IPS DF 6.9 (cell line): ENCODE results near the gene A1CF.

Source experiments
- DNase-seq: peaks from one replicate; pipeline ENCODE4 v3.0.0-alpha.2; 2013; ENCODE audit warnings: low read depth, low spot score
- H3K27ac ChIP-seq: one replicate; pipeline ENCODE4 v1.5.1; 2013; ENCODE audit warnings: low read length, control low read depth
- H3K27me3 ChIP-seq: 2 replicates; pipeline ENCODE4 v1.6.1; 2013; ENCODE audit warnings: mild to moderate bottlenecking, low read length; ENCODE audit not compliant: control insufficient read depth, insufficient read depth
- H3K36me3 ChIP-seq: 2 replicates; pipeline ENCODE4 v1.6.1; 2013; ENCODE audit warnings: low read length; ENCODE audit not compliant: control insufficient read depth, insufficient read depth
- H3K4me1 ChIP-seq: 2 replicates; pipeline ENCODE4 v1.6.1; 2013; ENCODE audit warnings: low read length; ENCODE audit not compliant: control insufficient read depth, insufficient read depth
- H3K4me3 ChIP-seq: 2 replicates; pipeline ENCODE4 v1.5.1; 2013; ENCODE audit warnings: mild to moderate bottlenecking, low read length
- H3K9me3 ChIP-seq: 2 replicates; pipeline ENCODE4 v1.6.1; 2013; ENCODE audit warnings: low read length, inconsistent platforms; ENCODE audit not compliant: control insufficient read depth, insufficient read depth
- WGBS: extraction: QIAGEN DNeasy Blood & Tissue Kit; methylation state at CpG from one replicate; pipeline ENCODE4 v1.1.7; 2013; ENCODE audit warnings: mixed read lengths, missing lambda C conversion rate; ENCODE audit not compliant: insufficient read length, insufficient coverage; 5-methylcytosine and 5-hydroxymethylcytosine counted together

Gene A1CF

GRCh38 chr10:50866317-50866716 is 19.1 kb downstream of the A1CF start:
- no peaks in the 10 kb centered on the region for H3K4me1 ChIP-seq
- H3K27ac ChIP-seq, result no peak overlapping the region
- H3K9me3 ChIP-seq, result no peaks in the 10 kb centered on the region
- no peaks in the 10 kb centered on the region for H3K27me3 ChIP-seq
- no peaks in the 10 kb centered on the region for H3K36me3 ChIP-seq
- no peak overlapping the region for H3K4me3 ChIP-seq
- no peak for DNase-seq
- WGBS, result no CpG with 5 or more reads among the region's 2 CpGs

GRCh38 chr10:50862719-50863118 is 22.7 kb downstream of the A1CF start:
- Histone ChIP-seq H3K9me3 (no peaks in the 10 kb centered on the region), H3K4me3 (no peak overlapping the region), H3K36me3 (no peaks in the 10 kb centered on the region), H3K4me1 (no peaks in the 10 kb centered on the region), H3K27ac (no peak overlapping the region), H3K27me3 (no peaks in the 10 kb centered on the region)
- no peak for DNase-seq
- no CpG with 5 or more reads among the region's 3 CpGs for WGBS

- no peaks in the 10 kb centered on the region for H3K27me3 ChIP-seq
Observed at GRCh38 chr10:50861370-50861769, 24.1 kb downstream of the A1CF start.

DNA sequence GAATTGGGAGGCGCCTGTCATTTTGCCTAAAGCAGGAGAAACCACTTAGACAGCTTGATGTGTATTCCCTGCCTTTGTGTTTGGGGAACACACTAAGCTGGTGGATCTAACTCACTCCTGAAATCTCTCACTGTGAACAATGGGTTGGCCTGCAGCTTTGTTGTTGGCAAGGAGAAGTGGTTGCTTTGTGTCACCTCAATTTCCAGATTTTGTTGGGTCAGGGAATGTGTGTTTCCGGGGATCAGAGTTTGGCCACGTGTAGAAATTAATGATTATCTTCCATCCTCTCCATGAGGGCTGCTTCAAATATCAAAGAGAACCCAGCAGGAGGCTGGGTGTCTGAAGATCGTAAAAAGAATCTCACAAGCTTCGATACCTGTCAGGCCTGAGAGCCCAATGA is 27.8 kb downstream of the A1CF start:
- DNase-seq, result no peak
- Histone ChIP-seq H3K27ac (no peak overlapping the region), H3K9me3 (no peaks in the 10 kb centered on the region), H3K4me3 (no peak overlapping the region), H3K36me3 (no peaks in the 10 kb centered on the region), H3K27me3 (no peaks in the 10 kb centered on the region), H3K4me1 (peaks cover 2% of the 10 kb centered on the region; the same call in 1 of the 2 replicates)
- no CpG with 5 or more reads among the region's 5 CpGs for WGBS

More at GRCh38 chr10:50861370-50861769, 24.1 kb downstream of the A1CF start:
- no peak for DNase-seq
- no peaks in the 10 kb centered on the region for H3K9me3 ChIP-seq
- H3K4me3 ChIP-seq, result no peak overlapping the region
- H3K4me1 ChIP-seq, result peaks cover 2% of the 10 kb centered on the region; the same call in 1 of the 2 replicates
- no peak overlapping the region for H3K27ac ChIP-seq
- no peaks in the 10 kb centered on the region for H3K36me3 ChIP-seq

- peaks cover 2% of the 10 kb centered on the region; the same call in 1 of the 2 replicates for H3K4me1 ChIP-seq
Observed at GRCh38 chr10:50855461-50855860, 30.0 kb downstream of the A1CF start.

DNA sequence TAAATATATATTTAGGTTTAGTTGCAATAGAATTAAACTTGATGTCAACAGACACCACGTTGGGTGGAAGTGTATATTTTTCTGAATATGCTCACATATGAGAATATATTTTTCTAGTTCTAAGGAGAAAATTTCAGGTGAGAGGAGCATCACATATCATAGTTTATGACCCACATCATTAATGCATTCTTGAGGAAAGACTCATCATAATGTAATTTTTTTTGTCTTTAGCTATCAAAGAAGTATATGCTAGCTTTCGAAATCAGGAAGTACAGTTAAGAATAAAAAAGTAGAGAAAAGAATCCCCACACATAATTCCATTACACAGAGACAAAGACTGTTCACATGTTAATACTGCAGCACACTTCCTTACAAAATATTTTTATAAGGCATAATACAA is 30.4 kb downstream of the A1CF start:
- no CpG with 5 or more reads among the region's 2 CpGs for WGBS
- no peak overlapping the region for H3K27ac ChIP-seq
- H3K4me1 ChIP-seq, result peaks cover 2% of the 10 kb centered on the region; the same call in 1 of the 2 replicates
- no peak for DNase-seq
- no peaks in the 10 kb centered on the region for H3K36me3 ChIP-seq
- no peaks in the 10 kb centered on the region for H3K27me3 ChIP-seq
- H3K4me3 ChIP-seq, result no peak overlapping the region
- H3K9me3 ChIP-seq, result no peaks in the 10 kb centered on the region

More at GRCh38 chr10:50855461-50855860, 30.0 kb downstream of the A1CF start:
- H3K36me3 ChIP-seq, result no peaks in the 10 kb centered on the region
- WGBS, result no CpG with 5 or more reads among the region's 1 CpG
- no peak overlapping the region for H3K4me3 ChIP-seq
- no peak for DNase-seq
- no peak overlapping the region for H3K27ac ChIP-seq
- H3K27me3 ChIP-seq, result no peaks in the 10 kb centered on the region
- H3K9me3 ChIP-seq, result no peaks in the 10 kb centered on the region

DNA sequence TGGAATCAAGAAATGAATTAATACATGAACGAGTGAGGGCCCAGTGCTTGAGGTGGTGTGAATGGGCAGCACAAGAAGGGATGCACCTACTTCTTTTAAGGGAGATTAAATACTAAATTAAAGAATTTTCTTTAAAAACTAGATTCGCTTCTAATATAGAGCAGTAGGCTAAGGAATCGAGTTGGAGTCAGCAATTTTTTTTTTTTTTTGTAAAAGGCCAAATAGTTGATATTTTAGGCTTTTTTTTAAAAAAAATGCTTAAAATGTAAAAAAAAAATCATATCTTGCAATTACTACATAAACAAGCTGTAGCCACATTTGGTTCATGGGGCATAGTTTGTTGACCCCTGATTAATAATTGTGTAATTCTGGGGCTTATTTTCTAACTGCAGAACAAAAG is 31.9 kb downstream of the A1CF start:
- H3K27me3 ChIP-seq, result no peaks in the 10 kb centered on the region
- H3K27ac ChIP-seq, result no peak overlapping the region
- peaks cover 2% of the 10 kb centered on the region; the same call in 1 of the 2 replicates for H3K4me1 ChIP-seq
- no peak overlapping the region for H3K4me3 ChIP-seq
- H3K9me3 ChIP-seq, result no peaks in the 10 kb centered on the region
- DNase-seq, result no peak
- H3K36me3 ChIP-seq, result no peaks in the 10 kb centered on the region
- WGBS, result no CpG with 5 or more reads among the region's 3 CpGs

DNA sequence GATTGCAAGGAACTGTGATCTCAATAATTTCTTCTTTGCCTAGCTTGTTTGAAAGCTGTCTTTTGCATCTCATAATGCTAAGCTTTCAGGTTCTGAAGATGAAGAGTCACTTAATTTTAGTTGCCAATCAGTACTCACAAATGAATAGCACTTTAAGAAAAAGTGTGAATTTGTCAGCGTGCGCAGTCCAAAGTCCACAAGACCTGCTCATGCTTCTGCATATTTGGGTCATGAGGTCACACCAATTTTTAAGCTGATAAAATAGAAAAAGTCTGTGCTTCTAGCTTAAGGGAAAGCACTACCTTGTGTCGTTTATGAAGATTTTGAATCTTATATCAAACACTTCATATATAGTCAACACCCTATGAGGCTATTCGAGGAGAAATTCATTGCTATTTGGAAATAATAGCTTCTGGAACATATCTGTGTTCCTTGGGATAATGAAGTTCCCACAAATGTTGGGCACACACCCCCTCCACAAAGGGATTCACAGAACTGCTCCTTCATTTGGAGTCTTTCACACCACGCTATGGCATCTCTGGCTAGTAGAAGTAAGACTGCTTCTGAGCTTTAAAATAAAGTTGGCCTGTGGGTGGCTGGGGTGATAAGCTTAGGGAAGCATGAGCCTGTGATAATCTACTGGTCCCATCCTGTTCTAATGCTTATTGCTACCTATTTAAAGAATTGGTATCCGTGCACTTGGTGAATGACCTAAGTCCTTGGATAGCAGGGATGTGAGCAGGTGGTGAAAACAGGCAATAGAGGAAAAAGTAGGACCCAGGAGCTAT is 33.3 kb downstream of the A1CF start:
- Histone ChIP-seq H3K27me3 (no peaks in the 10 kb centered on the region), H3K27ac (no peak overlapping the region), H3K4me1 (no peaks in the 10 kb centered on the region), H3K36me3 (no peaks in the 10 kb centered on the region), H3K4me3 (no peak overlapping the region), H3K9me3 (no peaks in the 10 kb centered on the region)
- DNase-seq, result no peak
- WGBS, result no CpG with 5 or more reads among the region's 6 CpGs

DNA sequence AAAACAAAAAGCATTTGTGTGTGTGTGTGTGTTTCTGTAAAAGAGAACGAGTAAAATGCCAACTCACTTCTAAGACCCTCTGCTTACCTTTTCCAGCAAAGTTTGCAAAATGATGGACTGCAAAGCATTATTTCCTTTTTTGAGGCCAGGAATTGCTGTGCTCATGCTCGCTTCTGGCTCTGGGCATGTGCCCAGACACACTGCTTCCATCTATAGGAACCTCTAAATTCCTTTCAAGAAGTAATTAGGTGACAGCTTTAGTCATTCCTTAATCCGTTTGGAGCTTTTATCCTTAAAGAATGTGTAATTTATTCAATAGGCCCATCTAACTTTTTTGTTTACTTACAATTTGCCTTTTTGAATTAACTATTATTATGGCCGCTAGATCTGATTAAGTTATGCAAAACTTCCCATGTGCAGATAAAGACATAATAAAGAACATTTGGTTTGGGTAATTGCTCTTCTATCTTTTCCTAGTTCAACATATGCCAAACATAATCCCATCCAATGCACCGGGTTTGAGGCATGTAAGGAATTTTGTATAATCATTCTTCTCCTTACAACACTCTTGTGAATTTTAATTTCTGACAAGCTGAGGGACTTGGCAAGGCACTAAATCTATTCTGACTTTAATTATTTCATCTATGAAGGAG is 34.7 kb downstream of the A1CF start:
- Histone ChIP-seq H3K9me3 (no peaks in the 10 kb centered on the region), H3K27ac (no peak overlapping the region), H3K36me3 (no peaks in the 10 kb centered on the region), H3K4me1 (no peaks in the 10 kb centered on the region), H3K27me3 (no peaks in the 10 kb centered on the region), H3K4me3 (no peak overlapping the region)
- DNase-seq, result no peak
- no CpG with 5 or more reads among the region's 5 CpGs for WGBS

DNA sequence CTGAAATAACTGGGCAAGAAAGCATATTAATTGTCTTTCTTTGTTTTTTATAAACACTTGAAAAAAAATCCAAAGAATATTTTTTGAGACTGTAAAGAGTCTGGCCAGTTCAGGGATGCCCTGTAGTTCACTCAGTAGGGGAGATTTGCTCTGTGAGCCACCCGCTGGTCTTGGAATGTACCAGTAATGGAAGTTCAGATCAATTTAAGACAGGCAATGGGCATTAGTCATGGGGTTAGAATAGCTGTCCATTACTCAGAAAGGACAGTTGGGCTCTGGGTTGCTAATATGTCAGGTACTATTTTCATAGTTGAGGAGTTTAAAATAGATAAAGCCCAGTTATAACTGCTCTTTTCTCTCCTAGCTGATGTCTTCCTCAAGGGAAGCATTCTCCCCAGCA is 38.7 kb downstream of the A1CF start:
- H3K4me1 ChIP-seq, result no peaks in the 10 kb centered on the region
- no peaks in the 10 kb centered on the region for H3K9me3 ChIP-seq
- H3K4me3 ChIP-seq, result no peak overlapping the region
- H3K36me3 ChIP-seq, result no peaks in the 10 kb centered on the region
- H3K27me3 ChIP-seq, result no peaks in the 10 kb centered on the region
- WGBS, result no CpG with 5 or more reads among the region's 1 CpG
- H3K27ac ChIP-seq, result no peak overlapping the region
- no peak for DNase-seq
